Smooth muscle cell (in vitro differentiated cells): Measurements from ENCODE around the gene NLN. TPM values are rescaled to one million over a fixed set of nuclear protein-coding genes. Genes with fewer than 3 reads are reported as not detected.
A peak's percentile ranks its signal among the peaks of the same experiment; 100 is the strongest.

ENCODE experiments used
- DNase-seq: peaks from one replicate; lab custom pipeline; 2025; ENCODE audit not compliant: unreplicated experiment; lab: John Stamatoyannopoulos, UW
- H2AFZ ChIP-seq: fragments of 200-600 bp; sonication (generic); 2 replicates; pipeline ENCODE4 v1.6.0; 2016; ENCODE audit warnings: antibody characterized with exemption, low read depth, mild to moderate bottlenecking
- H3F3A ChIP-seq: fragments of 200-600 bp; sonication (generic); 2 replicates; pipeline ENCODE4 v1.6.0; 2017; ENCODE audit warnings: antibody characterized with exemption, low read depth
- H3K27ac ChIP-seq: fragments of 200-600 bp; sonication (generic); 2 replicates; pipeline ENCODE4 v1.5.1; 2016; ENCODE audit warnings: low read depth, mild to moderate bottlenecking
- H3K27me3 ChIP-seq: fragments of 200-600 bp; sonication (generic); 2 replicates; pipeline ENCODE4 v1.6.1; 2016; ENCODE audit warnings: low read depth, mild to moderate bottlenecking
- H3K36me3 ChIP-seq: fragments of 200-600 bp; sonication (generic); 2 replicates; pipeline ENCODE4 v1.5.1; 2016; ENCODE audit warnings: low read depth
- H3K4me1 ChIP-seq: fragments of 200-600 bp; sonication (generic); 2 replicates; pipeline ENCODE4 v1.5.1; 2016; ENCODE audit warnings: low read depth
- H3K4me2 ChIP-seq: fragments of 200-600 bp; sonication (generic); 2 replicates; pipeline ENCODE4 v1.6.0; 2016; ENCODE audit warnings: mild to moderate bottlenecking
- H3K4me3 ChIP-seq: fragments of 200-600 bp; sonication (generic); 2 replicates; pipeline ENCODE4 v1.5.1; 2016; ENCODE audit warnings: mild to moderate bottlenecking
- H3K79me2 ChIP-seq: fragments of 200-600 bp; sonication (generic); 2 replicates; pipeline ENCODE4 v1.6.0; 2016; ENCODE audit warnings: low read depth, mild to moderate bottlenecking
- H3K9ac ChIP-seq: fragments of 200-600 bp; sonication (generic); 2 replicates; pipeline ENCODE4 v1.6.0; 2016; ENCODE audit warnings: low read depth
- H3K9me3 ChIP-seq: fragments of 200-600 bp; sonication (generic); replicated peaks from 2 replicates; pipeline ENCODE4 v1.5.1; 2016; ENCODE audit warnings: low read depth
- H4K20me1 ChIP-seq: fragments of 200-600 bp; sonication (generic); 2 replicates; pipeline ENCODE4 v1.6.0; 2016; ENCODE audit warnings: low read depth
- CTCF ChIP-seq: fragments of 200-600 bp; sonication (generic); IDR thresholded peaks from 2 replicates; pipeline ENCODE4 v1.5.1; 2017; ENCODE audit warnings: borderline replicate concordance, mild to moderate bottlenecking, antibody characterized with exemption; ENCODE audit not compliant: insufficient read depth, poor library complexity, severe bottlenecking
- WGBS: methylation state at CpG from one replicate; pipeline ENCODE4 v1.1.7; 2016; ENCODE audit warnings: low lambda C conversion rate; 5-methylcytosine and 5-hydroxymethylcytosine counted together
- polyA plus RNA-seq: library from polyadenylated mRNA; unstranded; fragments of >200 nt; fragmentation: Nextera tagmentation; extraction: Ambion mirVana; gene quantifications from 2 replicates; pipeline ENCODE4 v1.2.1, GENCODE V29; 2016
- total RNA-seq: library from RNA; depleted of rRNA; stranded (reverse); fragments of >200 nt; gene quantifications from 2 replicates; pipeline ENCODE4 v1.2.3, GENCODE V29; 2014

The NLN gene
- total and polyA plus RNA-seq, 2 experiments from 2014 or later = 31.9 to 33.6 TPM

- no peak overlapping the region for H2AFZ ChIP-seq
- H3K79me2 ChIP-seq = no peaks in the 10 kb centered on the region
- no peaks in the 10 kb centered on the region for H3K27me3 ChIP-seq
- H3K27ac ChIP-seq = peak overlapping the region; percentile 80
- 27% methylated on average over 3 of the region's 3 CpGs for WGBS
- H4K20me1 ChIP-seq = no peaks in the 10 kb centered on the region
- no peak for TF ChIP-seq CTCF
- no peaks in the 10 kb centered on the region for H3F3A ChIP-seq
- no peaks in the 10 kb centered on the region for H3K36me3 ChIP-seq
- H3K4me1 ChIP-seq = peaks cover 6% of the 10 kb centered on the region
- no peaks in the 10 kb centered on the region for H3K9me3 ChIP-seq
- H3K4me2 ChIP-seq = peak overlapping the region; percentile 69
- H3K9ac ChIP-seq = no peak overlapping the region
- DNase-seq = no peak
- H3K4me3 ChIP-seq = no peak overlapping the region
These were observed 139.8 kb downstream of the NLN start for GRCh38 chr5:65861830-65862241.

GRCh38 chr5:65862384-65862783 is 140.4 kb downstream of the NLN start:
- H3K4me1 ChIP-seq = peaks cover 6% of the 10 kb centered on the region
- no peaks in the 10 kb centered on the region for H3F3A ChIP-seq
- no peak for DNase-seq
- H3K27me3 ChIP-seq = no peaks in the 10 kb centered on the region
- no peaks in the 10 kb centered on the region for H3K79me2 ChIP-seq
- H3K4me3 ChIP-seq = no peak overlapping the region
- H3K9me3 ChIP-seq = no peaks in the 10 kb centered on the region
- H2AFZ ChIP-seq = peak overlapping the region; percentile 15
- H3K9ac ChIP-seq = peak overlapping the region; percentile 66
- no peak for TF ChIP-seq CTCF
- no peaks in the 10 kb centered on the region for H3K36me3 ChIP-seq
- peak overlapping the region; percentile 80 for H3K27ac ChIP-seq
- peak overlapping the region; percentile 69 for H3K4me2 ChIP-seq
- no peaks in the 10 kb centered on the region for H4K20me1 ChIP-seq

GRCh38 chr5:65863747-65864146 is 141.7 kb downstream of the NLN start:
- WGBS = 90% methylated on average over 2 of the region's 2 CpGs
- Histone ChIP-seq H3K27me3 (no peaks in the 10 kb centered on the region), H3K4me3 (no peak overlapping the region), H3K9me3 (no peaks in the 10 kb centered on the region), H3K79me2 (no peaks in the 10 kb centered on the region), H3K9ac (no peak overlapping the region), H3K36me3 (no peaks in the 10 kb centered on the region), H3F3A (no peaks in the 10 kb centered on the region), H3K4me2 (no peak overlapping the region), H3K4me1 (peaks cover 6% of the 10 kb centered on the region), H2AFZ (no peak overlapping the region), H4K20me1 (no peaks in the 10 kb centered on the region), H3K27ac (no peak overlapping the region)
- DNase-seq = no peak
- no peak for TF ChIP-seq CTCF

DNA sequence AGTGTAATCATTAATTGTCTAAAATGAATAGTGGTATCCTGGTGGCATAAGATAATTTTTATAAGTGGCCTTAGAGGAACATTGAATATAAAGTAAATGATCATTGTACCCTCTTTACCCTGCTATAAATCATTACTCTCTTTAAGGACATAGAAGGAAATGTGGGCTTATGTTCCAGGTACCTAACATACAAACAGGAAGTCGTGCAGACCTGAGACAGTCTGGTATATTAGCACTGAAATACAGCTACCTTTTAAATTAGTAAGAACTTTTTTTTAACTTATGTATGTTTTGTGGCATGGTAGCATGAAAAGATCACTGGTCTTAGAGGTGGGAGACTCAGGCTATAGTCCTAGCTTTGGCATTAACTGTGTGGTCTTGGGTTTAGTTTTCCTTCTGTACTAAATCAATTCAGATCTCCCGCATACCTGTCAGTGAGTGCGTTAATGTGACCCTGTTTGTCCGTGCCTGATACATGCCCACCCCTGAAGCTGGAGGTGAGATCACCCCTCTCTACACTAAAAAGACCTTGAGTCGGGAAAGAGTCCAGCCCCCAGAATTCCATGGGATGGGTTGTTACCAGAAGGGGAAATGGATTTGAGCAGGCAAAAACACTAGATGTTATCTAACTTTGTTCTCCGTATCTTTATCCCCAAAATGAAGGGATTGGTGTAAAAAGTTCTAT is 145.0 kb downstream of the NLN start:
- H3K9ac ChIP-seq = no peak overlapping the region
- no peaks in the 10 kb centered on the region for H4K20me1 ChIP-seq
- H3K4me1 ChIP-seq = peaks cover 6% of the 10 kb centered on the region
- H3K4me3 ChIP-seq = no peak overlapping the region
- no peak overlapping the region for H3K4me2 ChIP-seq
- no peaks in the 10 kb centered on the region for H3K9me3 ChIP-seq
- H3K36me3 ChIP-seq = no peaks in the 10 kb centered on the region
- no peak for DNase-seq
- no peak for TF ChIP-seq CTCF
- no peaks in the 10 kb centered on the region for H3K79me2 ChIP-seq
- H3K27ac ChIP-seq = no peak overlapping the region
- WGBS = 81% methylated on average over 6 of the region's 6 CpGs
- no peaks in the 10 kb centered on the region for H3F3A ChIP-seq
- H2AFZ ChIP-seq = no peak overlapping the region
- H3K27me3 ChIP-seq = no peaks in the 10 kb centered on the region
